Prostate gland (tissue), 2 donors: ENCODE results near the gene CAPN3.
"Not testable (repeated sequence)": the region's sequence is repeated elsewhere in the genome, so short reads cannot be mapped to it uniquely, and the experiment has no call there.

ENCODE experiments used
- CTCF ChIP-seq, 4 experiments: fragments of 200-600 bp in 2 of 4; fragments of 450-650 bp in 2 of 4; sonication (generic) in 2 of 4; IDR thresholded peaks; 1 replicate in 3 of 4; 2 replicates in 1 of 4; pipeline ENCODE4 v1.5.1; 2016 to 2019; ENCODE audit warnings: antibody characterized with exemption in 4 of 4, mild to moderate bottlenecking in 2 of 4, moderate library complexity in 2 of 4
- POLR2A ChIP-seq: fragments of 450-650 bp; IDR thresholded peaks from one replicate; pipeline ENCODE4 v1.6.1; 2016; ENCODE audit warnings: antibody characterized with exemption, mild to moderate bottlenecking

- TF ChIP-seq POLR2A; CTCF (IDR thresholded peaks at IDR 0.05): not testable (repeated sequence)
Measured at GRCh38 chr15:42336650-42337049, 22.7 kb upstream of the CAPN3 start.
